Activated CD4-positive, alpha-beta T cell treated with anti-CD3 and anti-CD28 coated beads, Interleukin-2, amount 50 U/mL, for 16 hours (primary cell): ENCODE results near the gene CPEB1.
A peak's percentile ranks its signal among the peaks of the same experiment; 100 is the strongest.
"Not testable (repeated sequence)": the region's sequence is repeated elsewhere in the genome, so short reads cannot be mapped to it uniquely, and the experiment has no call there.

Source experiments
- DNase-seq: peaks from one replicate; pipeline ENCODE4 v3.0.0-alpha.2; 2020

CPEB1 gene

GRCh38 chr15:82504074-82504473, 143.1 kb downstream of the CPEB1 start:
- not testable (repeated sequence) for DNase-seq

- DNase-seq = peak; percentile 32
These were observed 144.3 kb downstream of the CPEB1 start for GRCh38 chr15:82502700-82503339.

- DNase-seq = not testable (repeated sequence)
These were observed 146.4 kb downstream of the CPEB1 start for GRCh38 chr15:82500772-82501171.

DNA sequence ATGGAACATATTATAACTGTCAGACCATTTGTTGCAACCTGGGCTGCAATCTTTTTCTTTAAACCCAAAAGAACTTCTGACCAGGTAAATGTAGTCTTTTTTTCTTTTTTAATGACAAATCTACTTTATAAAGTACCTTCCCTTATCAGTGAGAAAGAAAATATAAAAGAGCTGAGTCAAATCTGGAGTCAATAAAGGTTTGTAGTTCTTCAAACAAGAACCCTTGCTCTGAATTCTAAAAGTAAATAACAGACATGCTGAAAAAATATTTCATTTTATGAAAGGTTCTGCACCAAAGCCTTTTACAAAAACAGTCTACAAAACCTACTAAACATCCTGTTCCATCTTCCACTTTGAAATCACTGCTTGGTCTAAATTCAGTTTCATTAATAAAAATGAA, 149.2 kb downstream of the CPEB1 start:
- DNase-seq = not testable (repeated sequence)
